Upper lobe of left lung (tissue), 4 donors: ENCODE data around the gene APMAP.
"Not testable (repeated sequence)": the region's sequence is repeated elsewhere in the genome, so short reads cannot be mapped to it uniquely, and the experiment has no call there.

Experiments used
- POLR2A ChIP-seq, 4 donors: fragments of 450-650 bp; IDR thresholded peaks; one replicate each; pipeline ENCODE4 v1.5.1; 2016 to 2017; ENCODE audit warnings: antibody characterized with exemption in 4 of 4, mild to moderate bottlenecking in 2 of 4
- TF ChIP-seq, protein P1 (sequence below), 6 experiments: fragments of 450-650 bp in 4 of 6; fragments of 200-600 bp in 2 of 6; sonication (generic) in 2 of 6; IDR thresholded peaks; one replicate each; pipeline ENCODE4 v1.5.1; 2016 to 2019; ENCODE audit warnings: antibody characterized with exemption in 6 of 6

- TF ChIP-seq, protein P1, sequence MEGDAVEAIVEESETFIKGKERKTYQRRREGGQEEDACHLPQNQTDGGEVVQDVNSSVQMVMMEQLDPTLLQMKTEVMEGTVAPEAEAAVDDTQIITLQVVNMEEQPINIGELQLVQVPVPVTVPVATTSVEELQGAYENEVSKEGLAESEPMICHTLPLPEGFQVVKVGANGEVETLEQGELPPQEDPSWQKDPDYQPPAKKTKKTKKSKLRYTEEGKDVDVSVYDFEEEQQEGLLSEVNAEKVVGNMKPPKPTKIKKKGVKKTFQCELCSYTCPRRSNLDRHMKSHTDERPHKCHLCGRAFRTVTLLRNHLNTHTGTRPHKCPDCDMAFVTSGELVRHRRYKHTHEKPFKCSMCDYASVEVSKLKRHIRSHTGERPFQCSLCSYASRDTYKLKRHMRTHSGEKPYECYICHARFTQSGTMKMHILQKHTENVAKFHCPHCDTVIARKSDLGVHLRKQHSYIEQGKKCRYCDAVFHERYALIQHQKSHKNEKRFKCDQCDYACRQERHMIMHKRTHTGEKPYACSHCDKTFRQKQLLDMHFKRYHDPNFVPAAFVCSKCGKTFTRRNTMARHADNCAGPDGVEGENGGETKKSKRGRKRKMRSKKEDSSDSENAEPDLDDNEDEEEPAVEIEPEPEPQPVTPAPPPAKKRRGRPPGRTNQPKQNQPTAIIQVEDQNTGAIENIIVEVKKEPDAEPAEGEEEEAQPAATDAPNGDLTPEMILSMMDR (IDR thresholded peaks at IDR 0.05): not testable (repeated sequence)
- not testable (repeated sequence) for TF ChIP-seq POLR2A (IDR thresholded peaks at IDR 0.05)
These were observed 44.1 kb downstream of the APMAP start for GRCh38 chr20:24948396-24948938.
